Fibroblast of skin of abdomen (primary cell): ENCODE measurements around the gene TRIO.

ENCODE experiments used
- DNase-seq: peaks from one replicate; pipeline ENCODE4 v3.0.0-alpha.2; 2013

Gene TRIO

GRCh38 chr5:14443671-14444093 lies 300.5 kb downstream of the TRIO start:
- DNase-seq, result no peak

GRCh38 chr5:14444161-14444560 lies 301.0 kb downstream of the TRIO start:
- DNase-seq, result no peak

GRCh38 chr5:14445013-14445412 lies 301.9 kb downstream of the TRIO start:
- DNase-seq, result peak; percentile 58

- peak; percentile 83 for DNase-seq
Measured at GRCh38 chr5:14445576-14446290, 302.6 kb downstream of the TRIO start.

GRCh38 chr5:14447958-14448911 lies 305.1 kb downstream of the TRIO start:
- peak; percentile 62 for DNase-seq

- peak; percentile 96 for DNase-seq
Measured at GRCh38 chr5:14449052-14449661, 306.0 kb downstream of the TRIO start.

- peak; percentile 98 for DNase-seq
Measured at GRCh38 chr5:14450018-14450524, 306.9 kb downstream of the TRIO start.

- no peak for DNase-seq
Measured at GRCh38 chr5:14450742-14451141, 307.6 kb downstream of the TRIO start.

GRCh38 chr5:14451871-14452270 lies 308.7 kb downstream of the TRIO start:
- DNase-seq, result no peak

- DNase-seq, result peak; percentile 80
Measured at GRCh38 chr5:14452685-14453454, 309.7 kb downstream of the TRIO start.

GRCh38 chr5:14453481-14453880 lies 310.3 kb downstream of the TRIO start:
- peak; percentile 74 for DNase-seq

GRCh38 chr5:14455814-14456321 lies 312.7 kb downstream of the TRIO start:
- DNase-seq, result no peak

GRCh38 chr5:14457476-14457875 lies 314.3 kb downstream of the TRIO start:
- no peak for DNase-seq

- DNase-seq, result no peak
Measured at GRCh38 chr5:14458414-14458813, 315.3 kb downstream of the TRIO start.

GRCh38 chr5:14460844-14461398 lies 317.8 kb downstream of the TRIO start:
- DNase-seq, result no peak

GRCh38 chr5:14462681-14463080 lies 319.5 kb downstream of the TRIO start:
- DNase-seq, result no peak

GRCh38 chr5:14463629-14464028 lies 320.5 kb downstream of the TRIO start:
- peak; percentile 66 for DNase-seq

- DNase-seq, result no peak
Measured at GRCh38 chr5:14464096-14464495, 321.0 kb downstream of the TRIO start.

GRCh38 chr5:14464671-14465070 lies 321.5 kb downstream of the TRIO start:
- DNase-seq, result no peak

- peak; percentile 91 for DNase-seq
Measured at GRCh38 chr5:14465116-14465515, 322.0 kb downstream of the TRIO start.

- DNase-seq, result no peak
Measured at GRCh38 chr5:14465776-14466175, 322.6 kb downstream of the TRIO start.

GRCh38 chr5:14467251-14467650 lies 324.1 kb downstream of the TRIO start:
- DNase-seq, result no peak
